T-helper 9 cell (primary cell): ENCODE results near the gene MAB21L1.

Experiments used
- DNase-seq: peaks from one replicate; pipeline ENCODE4 v3.0.0-alpha.2; 2020
- total RNA-seq, 2 donors: gene quantifications; one replicate each; lab custom pipeline; 2026; lab: John Stamatoyannopoulos, UW

MAB21L1 gene
- total RNA-seq: 0 to 0.07 reads per million in 2 donors

DNA sequence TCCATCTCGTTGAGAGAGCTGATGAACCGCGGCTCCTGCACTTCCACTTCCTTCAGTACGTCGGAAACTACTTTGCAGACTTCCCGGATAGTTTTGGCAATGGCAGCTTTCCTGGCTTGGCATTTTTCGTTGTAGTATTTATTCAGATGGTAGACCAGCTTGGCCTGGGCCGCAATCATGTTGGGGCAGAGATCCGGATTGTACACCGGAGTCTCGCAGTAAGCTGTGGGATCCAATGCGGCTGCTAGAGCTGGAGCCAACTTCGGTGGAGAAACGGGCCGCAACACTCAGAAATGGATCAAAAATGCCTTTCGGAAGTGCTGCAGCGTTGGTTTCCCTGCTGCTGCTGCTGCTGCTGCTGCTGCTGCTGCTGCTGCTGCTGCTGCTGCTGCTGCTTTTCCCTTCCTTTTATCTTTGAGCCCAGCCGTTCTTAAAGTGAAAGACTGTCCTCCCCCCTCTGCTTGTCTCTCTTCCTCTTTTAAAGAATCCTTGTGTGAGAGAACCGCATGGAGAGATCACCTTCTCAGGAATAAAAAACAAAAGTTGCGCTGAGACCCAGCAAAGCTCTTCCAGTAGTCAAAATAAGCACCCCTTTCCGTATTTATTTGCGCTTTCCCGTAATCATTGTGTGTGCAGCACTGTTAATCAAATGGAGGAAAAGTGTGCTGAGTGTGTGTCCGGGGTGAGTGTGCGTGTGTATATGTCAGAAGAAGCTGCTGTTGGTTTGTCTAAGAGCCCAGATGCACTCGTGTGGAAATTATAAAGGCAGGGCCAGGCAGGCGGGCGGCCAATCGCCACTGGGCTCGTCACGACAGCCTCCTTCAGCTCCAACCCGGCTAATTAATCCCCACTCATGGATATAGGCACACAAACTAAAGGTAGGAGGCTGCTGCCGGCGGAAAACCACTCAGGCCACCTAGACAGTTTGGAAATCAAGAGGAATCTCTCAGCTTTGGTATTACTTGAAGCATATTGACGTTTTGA, at the start of gene MAB21L1:
Gene MAB21L1, minus strand, starts transcription at position 730 of the 984 bp plus-strand sequence. Its CDS starts 551 bp downstream, at position 179.
- DNase-seq: no peak

- no peak for DNase-seq
Observed at GRCh38 chr13:35524171-35524570, 47.7 kb upstream of the MAB21L1 start.

- no peak for DNase-seq
Observed at GRCh38 chr13:35518337-35518946, 42.0 kb upstream of the MAB21L1 start.

DNA sequence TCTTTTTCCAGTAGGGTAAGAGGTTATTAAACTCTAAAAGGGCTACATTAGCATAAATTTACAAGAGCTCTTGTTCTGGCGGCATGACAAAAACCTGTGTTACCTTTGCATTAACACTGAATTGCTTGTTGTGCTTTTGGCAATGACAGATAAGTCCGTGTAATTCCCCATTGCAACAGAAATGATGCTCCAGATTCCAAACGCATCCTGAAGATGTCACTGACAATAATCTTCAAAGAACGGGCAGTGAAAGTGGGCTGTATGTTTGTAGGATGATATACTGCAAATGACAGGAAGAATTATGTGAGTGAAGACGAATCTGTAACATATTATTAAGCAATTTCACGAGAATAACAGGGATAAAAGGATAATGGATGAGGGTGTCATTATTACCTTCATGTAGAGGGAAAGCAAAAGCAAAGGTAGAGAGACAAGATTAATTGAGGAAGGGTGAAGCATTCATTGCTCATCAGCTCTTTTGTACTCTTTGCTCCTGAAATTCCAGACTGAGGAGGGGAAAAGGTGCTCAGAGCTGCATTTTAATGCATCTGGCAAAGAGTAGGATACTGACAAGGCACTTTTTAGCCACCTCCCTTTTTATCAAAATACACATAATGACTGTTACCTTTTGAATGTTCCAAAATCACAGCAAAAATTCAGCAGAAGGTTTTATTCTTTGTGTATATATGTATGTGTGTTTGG, 38.5 kb upstream of the MAB21L1 start:
- DNase-seq: no peak

- DNase-seq: no peak
Observed at GRCh38 chr13:35514061-35514477, 37.6 kb upstream of the MAB21L1 start.

DNA sequence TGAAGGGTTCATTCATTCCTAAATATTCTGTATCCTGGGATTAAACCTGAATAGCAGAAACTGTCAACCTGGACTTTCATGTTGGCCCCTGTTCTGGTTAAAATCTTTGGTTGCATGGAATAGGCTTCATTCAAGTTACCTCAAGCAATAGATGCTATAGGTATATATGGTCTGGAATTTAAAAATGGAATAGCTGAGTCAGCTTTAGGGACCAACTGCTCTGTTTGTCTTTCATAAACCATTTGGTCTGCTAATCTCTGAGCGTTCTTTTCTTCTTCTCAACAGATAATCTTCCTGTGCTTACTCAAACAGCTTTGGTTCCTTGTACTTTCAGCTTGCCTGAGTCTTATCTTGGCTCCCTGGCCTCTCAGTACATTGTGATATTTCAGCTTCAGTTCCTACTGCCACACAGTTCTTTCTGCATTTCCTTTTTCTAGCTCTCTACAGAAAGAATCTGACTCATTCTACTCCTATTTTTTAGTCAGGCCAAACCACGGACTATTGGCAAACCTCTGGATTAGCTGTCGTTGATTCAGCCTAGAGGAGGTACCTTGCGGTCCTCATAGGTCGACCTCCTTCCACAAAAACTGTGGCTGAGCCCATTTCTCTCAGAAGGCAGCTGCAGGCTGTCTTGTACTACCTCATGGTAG, 35.9 kb upstream of the MAB21L1 start:
- DNase-seq: no peak

DNA sequence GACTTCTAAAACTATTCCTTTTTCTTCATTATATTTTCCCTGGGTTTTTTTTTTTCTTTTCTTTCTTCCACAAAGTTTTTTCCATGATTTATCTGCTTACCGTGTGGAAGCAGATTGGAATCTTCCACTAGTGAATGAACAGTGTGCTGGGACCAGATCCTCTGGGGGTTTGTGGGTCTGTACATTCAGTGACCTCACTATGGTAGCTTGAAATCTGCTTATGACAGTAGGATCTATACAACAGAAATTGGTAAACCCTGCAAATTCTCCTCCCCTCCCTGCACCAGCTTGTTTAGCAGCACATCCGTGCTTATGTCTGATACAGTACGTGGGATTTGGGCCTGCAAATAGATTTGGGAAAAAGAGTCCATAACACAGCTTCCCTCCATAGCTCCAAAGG, 26.0 kb upstream of the MAB21L1 start:
- DNase-seq: no peak

- DNase-seq: no peak
Observed at GRCh38 chr13:35501661-35502235, 25.3 kb upstream of the MAB21L1 start.

GRCh38 chr13:35500144-35500543, 23.7 kb upstream of the MAB21L1 start:
- DNase-seq: no peak

DNA sequence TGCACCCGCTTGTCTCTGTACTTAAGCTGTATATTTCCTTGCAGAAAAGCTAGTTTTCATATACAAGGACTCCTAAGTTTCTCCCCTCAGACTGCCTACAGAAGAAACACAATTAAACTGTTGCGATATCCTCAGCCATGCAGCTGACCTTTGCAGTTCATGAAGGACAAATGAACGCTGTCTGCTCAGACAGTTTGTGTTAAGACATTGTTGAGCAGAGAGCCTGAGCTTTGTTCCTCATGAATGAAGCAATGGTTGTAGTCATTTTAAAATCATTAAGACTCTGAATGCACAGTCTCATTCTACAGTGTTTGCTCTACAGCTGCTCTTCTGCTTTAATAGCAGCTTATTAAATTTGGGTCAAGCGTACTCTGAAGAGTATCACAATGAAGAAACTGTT, 23.2 kb upstream of the MAB21L1 start:
- DNase-seq: no peak

- no peak for DNase-seq
Observed at GRCh38 chr13:35499196-35499662, 22.7 kb upstream of the MAB21L1 start.

DNA sequence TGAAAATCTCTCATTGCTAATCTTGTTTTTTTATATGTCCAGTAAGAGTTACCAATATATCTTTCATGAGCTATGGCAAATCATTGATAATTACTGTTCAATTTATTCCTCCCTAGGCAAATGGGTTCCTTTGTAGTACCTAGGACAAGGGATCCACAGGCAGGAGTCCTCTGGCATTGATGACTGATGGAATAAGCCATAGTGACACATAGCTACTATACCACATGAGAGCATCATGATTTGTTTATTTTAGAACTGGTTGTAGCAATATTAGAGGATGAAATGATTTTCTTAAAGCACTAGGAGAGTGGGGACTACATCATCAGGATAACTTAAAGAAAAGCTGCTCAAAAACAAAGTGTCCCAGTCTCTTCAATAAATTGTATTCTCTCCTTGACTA, 21.7 kb upstream of the MAB21L1 start:
- DNase-seq: no peak

DNA sequence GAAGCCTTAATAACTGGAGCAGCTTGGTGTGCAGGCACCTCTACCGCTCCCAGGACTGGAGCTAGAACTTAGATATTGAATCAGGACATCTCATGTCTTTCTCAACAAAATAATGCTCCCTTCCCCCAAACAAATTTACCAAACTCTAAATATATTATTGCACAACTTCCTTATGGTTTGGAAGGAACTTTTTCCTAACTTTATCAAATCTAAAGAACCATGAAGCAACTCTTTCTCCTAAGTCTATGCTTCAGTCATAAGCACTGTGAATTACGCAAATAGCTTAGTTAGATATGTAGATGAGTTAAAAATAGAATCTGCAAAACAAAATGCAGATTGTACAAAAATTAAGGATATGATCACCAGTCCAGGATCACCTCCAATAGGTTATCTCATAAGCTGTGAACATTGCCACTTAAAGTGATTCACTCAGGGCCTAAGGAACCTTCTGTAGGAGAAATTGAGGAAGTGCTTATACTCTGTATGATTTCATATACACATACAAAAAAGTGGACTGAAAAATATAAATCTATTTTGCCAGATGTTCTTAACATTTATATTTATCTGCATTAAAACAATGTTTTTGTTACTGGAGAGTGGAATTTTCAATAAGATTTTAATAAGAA, 20.4 kb upstream of the MAB21L1 start:
- no peak for DNase-seq

GRCh38 chr13:35496006-35496405, 19.5 kb upstream of the MAB21L1 start:
- no peak for DNase-seq

GRCh38 chr13:35489050-35489449, 12.6 kb upstream of the MAB21L1 start:
- no peak for DNase-seq

DNA sequence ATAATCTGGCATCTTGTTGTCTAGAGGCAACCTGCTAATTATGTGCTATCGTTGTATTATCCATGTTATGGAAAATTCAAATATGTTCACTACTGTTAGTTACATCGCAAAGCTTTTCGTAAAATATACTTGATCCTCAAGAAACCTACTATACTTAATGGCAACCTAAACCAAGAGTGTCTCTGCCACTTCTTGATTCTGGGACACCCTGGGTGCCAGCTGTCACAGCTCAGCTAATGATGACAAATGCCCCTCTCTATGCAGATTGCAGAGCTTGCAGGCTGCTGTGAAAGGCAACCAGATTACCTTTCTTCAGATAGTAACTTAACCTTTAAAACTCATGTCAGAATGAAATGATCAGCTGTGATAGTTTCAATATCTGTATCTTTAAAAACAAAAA, 8.9 kb upstream of the MAB21L1 start:
- no peak for DNase-seq

GRCh38 chr13:35484384-35484783, 7.9 kb upstream of the MAB21L1 start:
- DNase-seq: no peak

GRCh38 chr13:35483761-35484160, 7.3 kb upstream of the MAB21L1 start:
- DNase-seq: no peak

DNA sequence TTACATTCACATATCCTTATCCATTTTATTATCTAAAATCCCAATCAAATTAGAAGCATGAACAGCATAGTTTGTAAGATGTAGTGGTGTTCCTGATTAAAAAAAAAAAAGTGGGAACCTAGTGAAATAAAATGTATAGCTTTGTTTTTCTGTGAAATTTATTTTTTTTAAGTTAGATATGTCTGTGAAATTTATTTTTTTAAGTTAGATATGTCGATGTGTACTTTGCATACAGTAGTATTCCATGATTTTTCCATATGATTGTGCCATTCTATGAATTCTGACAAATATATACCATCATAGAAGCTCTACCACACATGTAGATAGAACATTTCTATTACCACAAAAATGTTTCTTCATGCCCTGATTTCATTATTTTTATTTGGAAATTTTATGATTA, 6.0 kb upstream of the MAB21L1 start:
- no peak for DNase-seq

GRCh38 chr13:35481777-35482176, 5.3 kb upstream of the MAB21L1 start:
- DNase-seq: no peak

GRCh38 chr13:35480346-35480745, 3.9 kb upstream of the MAB21L1 start:
- DNase-seq: no peak

GRCh38 chr13:35479706-35480105, 3.2 kb upstream of the MAB21L1 start:
- no peak for DNase-seq
